ENCODE measurements around the gene NUDT5. TPM values are rescaled to one million over a fixed set of nuclear protein-coding genes. Genes with fewer than 3 reads are reported as not detected.

The NUDT5 gene
- polyA plus RNA-seq, 3 donors: 28.3 to 51.1 (median 43.7) TPM

DNA sequence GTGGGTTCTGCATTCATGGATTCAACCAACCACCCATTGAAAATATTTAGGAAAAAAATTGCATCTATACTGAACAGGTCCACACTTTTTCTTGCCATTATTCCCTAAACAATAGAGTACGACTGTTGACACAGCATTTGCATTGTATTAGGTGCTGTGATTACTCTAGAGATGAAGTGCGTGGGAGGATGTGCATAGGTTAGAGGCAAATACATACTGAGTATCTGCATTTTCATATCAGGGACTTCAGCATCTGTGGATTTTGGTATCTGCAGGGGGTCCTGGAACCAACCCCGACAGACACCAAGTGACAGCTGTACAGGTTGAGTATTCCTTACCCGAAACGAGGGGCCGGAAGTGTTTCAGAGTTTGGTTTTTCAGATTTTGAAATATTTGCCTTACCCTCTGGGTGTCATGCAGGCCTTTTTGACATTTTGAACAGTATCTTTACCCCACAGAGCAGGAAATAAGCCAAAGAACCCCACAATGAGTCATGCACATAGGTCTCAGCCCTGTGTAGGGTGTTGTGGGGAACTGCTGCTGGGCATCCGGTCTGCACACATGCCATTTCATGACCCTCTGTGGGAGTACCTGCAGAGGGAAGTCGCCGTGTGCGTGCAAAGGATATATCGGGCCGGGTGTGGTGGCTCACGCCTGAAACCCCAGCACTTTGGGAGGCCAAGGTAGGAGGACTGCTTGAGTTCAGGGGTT is 14.5 kb downstream of the NUDT5 start:
- H3K27me3 Mint-ChIP-seq (ENCODE audit: low read depth in 3 of 3): peaks cover 0 to 12% (median 2%) of the 10 kb centered on the region in 3 donors
- H3K36me3 Mint-ChIP-seq: peaks cover 55 to 71% of the 10 kb centered on the region in 2 donors
- no peak overlapping the region for H2AFZ ChIP-seq (ENCODE audit: insufficient read depth, low read depth, low read length, poor library complexity, severe bottlenecking)
- H3K79me2 ChIP-seq (ENCODE audit: insufficient read depth, low read length): no peaks in the 10 kb centered on the region
- TF ChIP-seq, protein P1, sequence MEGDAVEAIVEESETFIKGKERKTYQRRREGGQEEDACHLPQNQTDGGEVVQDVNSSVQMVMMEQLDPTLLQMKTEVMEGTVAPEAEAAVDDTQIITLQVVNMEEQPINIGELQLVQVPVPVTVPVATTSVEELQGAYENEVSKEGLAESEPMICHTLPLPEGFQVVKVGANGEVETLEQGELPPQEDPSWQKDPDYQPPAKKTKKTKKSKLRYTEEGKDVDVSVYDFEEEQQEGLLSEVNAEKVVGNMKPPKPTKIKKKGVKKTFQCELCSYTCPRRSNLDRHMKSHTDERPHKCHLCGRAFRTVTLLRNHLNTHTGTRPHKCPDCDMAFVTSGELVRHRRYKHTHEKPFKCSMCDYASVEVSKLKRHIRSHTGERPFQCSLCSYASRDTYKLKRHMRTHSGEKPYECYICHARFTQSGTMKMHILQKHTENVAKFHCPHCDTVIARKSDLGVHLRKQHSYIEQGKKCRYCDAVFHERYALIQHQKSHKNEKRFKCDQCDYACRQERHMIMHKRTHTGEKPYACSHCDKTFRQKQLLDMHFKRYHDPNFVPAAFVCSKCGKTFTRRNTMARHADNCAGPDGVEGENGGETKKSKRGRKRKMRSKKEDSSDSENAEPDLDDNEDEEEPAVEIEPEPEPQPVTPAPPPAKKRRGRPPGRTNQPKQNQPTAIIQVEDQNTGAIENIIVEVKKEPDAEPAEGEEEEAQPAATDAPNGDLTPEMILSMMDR (IDR thresholded peaks at IDR 0.05): no peak
- H3K36me3 ChIP-seq (replicated peaks in 1 of 2; ENCODE audit: control insufficient read depth in 1 of 2, insufficient read depth in 2 of 2, low read length in 2 of 2): peaks cover 29 to 57% of the 10 kb centered on the region in 2 donors
- no peak overlapping the region for H3K27ac ChIP-seq (ENCODE audit: low read depth in 1 of 2, low read length in 2 of 2)
- intact Hi-C loops (cut with micrococcal nuclease): no loop called here
- H3K4me3 Mint-ChIP-seq: peak overlapping the region in 1 of 2 donors; percentile 57
- no peaks in the 10 kb centered on the region for H3K27me3 ChIP-seq (ENCODE audit: control insufficient read depth in 2 of 2, insufficient read depth in 2 of 2, low read length in 2 of 2)
- H3K4me1 Mint-ChIP-seq: peaks cover 44% of the 10 kb centered on the region
- H3K9me3 ChIP-seq (replicated peaks in 1 of 2; ENCODE audit: control insufficient read depth in 1 of 2, insufficient read depth in 1 of 2, low read length in 2 of 2): no peaks in the 10 kb centered on the region
- peaks cover 32% of the 10 kb centered on the region for H4K20me1 ChIP-seq (ENCODE audit: insufficient read depth, low read length)
- 8% methylated on average over 8 of the region's 13 CpGs for WGBS (ENCODE audit: insufficient coverage)
- DNase-seq: peak; percentile 73 to 97 (median 76)
- H3K4me3 ChIP-seq (replicated peaks in 1 of 3; ENCODE audit: low read depth in 2 of 3, low read length in 3 of 3): no peak overlapping the region
- peaks cover 28 to 31% of the 10 kb centered on the region in 2 donors for H3K4me1 ChIP-seq (ENCODE audit: control insufficient read depth in 1 of 2, insufficient read depth in 2 of 2, low read length in 2 of 2)
- H3K9me3 Mint-ChIP-seq: no peaks in the 10 kb centered on the region
- no peak overlapping the region for H3K9ac ChIP-seq (ENCODE audit: insufficient read depth, low read length, poor library complexity, severe bottlenecking)
- H3K27ac Mint-ChIP-seq: peak overlapping the region in 6 of 7 donors; percentile 1 to 78 (median 36)
- H3K4me2 ChIP-seq (replicated peaks; ENCODE audit: extremely low read depth, low read length, poor library complexity, severe bottlenecking): no peak overlapping the region

DNA sequence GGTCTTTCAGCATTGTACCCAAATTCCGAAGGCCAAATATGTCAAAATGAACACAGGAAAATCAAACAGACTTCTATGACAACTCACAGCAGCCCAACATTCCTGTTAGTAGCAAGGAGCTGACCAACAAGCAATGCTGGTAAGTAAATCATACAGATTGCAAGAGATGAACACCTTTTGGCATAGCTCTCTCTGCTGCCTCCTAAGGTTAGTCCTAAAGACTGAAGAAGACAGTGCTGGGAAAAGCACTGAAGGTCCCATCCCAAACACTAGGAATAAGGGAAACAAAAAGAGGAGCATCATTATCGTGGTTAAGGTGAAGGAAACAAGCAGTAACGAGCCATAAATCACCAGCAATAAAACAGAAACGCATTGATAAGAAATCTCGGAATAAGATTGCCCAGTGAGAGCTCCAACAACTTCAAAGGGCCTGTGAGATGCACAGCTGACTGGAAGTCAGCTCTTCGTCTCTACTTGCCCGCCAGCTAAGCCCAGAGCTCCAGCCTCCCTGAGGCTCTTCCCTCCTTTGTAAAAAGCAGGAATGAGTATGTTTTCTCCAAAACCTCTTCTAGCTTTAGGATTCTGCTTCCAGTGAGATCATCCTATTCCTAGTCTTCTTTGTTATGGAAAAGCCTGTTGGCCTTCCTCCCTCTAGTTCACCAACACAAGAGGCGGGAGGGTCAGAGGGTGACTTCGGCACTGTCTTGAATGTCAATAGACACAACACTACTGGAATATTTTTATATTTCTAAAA is 15.3 kb downstream of the NUDT5 start:
- Histone ChIP-seq H2AFZ (ENCODE audit: insufficient read depth, low read depth, low read length, poor library complexity, severe bottlenecking) (no peak overlapping the region), H3K27me3 (ENCODE audit: control insufficient read depth in 2 of 2, insufficient read depth in 2 of 2, low read length in 2 of 2) (no peaks in the 10 kb centered on the region), H3K9me3 (replicated peaks in 1 of 2; ENCODE audit: control insufficient read depth in 1 of 2, insufficient read depth in 1 of 2, low read length in 2 of 2) (no peaks in the 10 kb centered on the region), H3K4me2 (replicated peaks; ENCODE audit: extremely low read depth, low read length, poor library complexity, severe bottlenecking) (no peak overlapping the region), H3K36me3 (replicated peaks in 1 of 2; ENCODE audit: control insufficient read depth in 1 of 2, insufficient read depth in 2 of 2, low read length in 2 of 2) (peaks cover 29 to 54% of the 10 kb centered on the region in 2 donors), H4K20me1 (ENCODE audit: insufficient read depth, low read length) (peaks cover 32% of the 10 kb centered on the region), H3K9ac (ENCODE audit: insufficient read depth, low read length, poor library complexity, severe bottlenecking) (no peak overlapping the region), H3K4me1 (ENCODE audit: control insufficient read depth in 1 of 2, insufficient read depth in 2 of 2, low read length in 2 of 2) (peaks cover 28 to 31% of the 10 kb centered on the region in 2 donors), H3K79me2 (ENCODE audit: insufficient read depth, low read length) (no peaks in the 10 kb centered on the region), H3K4me3 (replicated peaks in 1 of 3; ENCODE audit: low read depth in 2 of 3, low read length in 3 of 3) (no peak overlapping the region), H3K27ac (ENCODE audit: low read depth in 1 of 2, low read length in 2 of 2) (no peak overlapping the region)
- 61% methylated on average over 4 of the region's 9 CpGs for WGBS (ENCODE audit: insufficient coverage)
- Mint-ChIP-seq H3K27me3 (ENCODE audit: low read depth in 3 of 3) (peaks cover 0 to 12% (median 2%) of the 10 kb centered on the region in 3 donors), H3K4me3 (no peak overlapping the region), H3K4me1 (peaks cover 43% of the 10 kb centered on the region), H3K27ac (peak overlapping the region in 1 of 7 donors; percentile 60), H3K36me3 (peaks cover 50 to 70% of the 10 kb centered on the region in 2 donors), H3K9me3 (no peaks in the 10 kb centered on the region)
- intact Hi-C loops (cut with micrococcal nuclease): no loop called here
- TF ChIP-seq, protein P1 (IDR thresholded peaks at IDR 0.05): no peak
- no peak for DNase-seq

Data from CD14-positive monocyte (primary cell).